ENCODE results near the gene PDE6A. TPM values are rescaled to one million over a fixed set of nuclear protein-coding genes. Genes with fewer than 3 reads are reported as not detected.

The PDE6A gene
- total RNA-seq, 1 donor from 2014 or later = 0.12 TPM

DNA sequence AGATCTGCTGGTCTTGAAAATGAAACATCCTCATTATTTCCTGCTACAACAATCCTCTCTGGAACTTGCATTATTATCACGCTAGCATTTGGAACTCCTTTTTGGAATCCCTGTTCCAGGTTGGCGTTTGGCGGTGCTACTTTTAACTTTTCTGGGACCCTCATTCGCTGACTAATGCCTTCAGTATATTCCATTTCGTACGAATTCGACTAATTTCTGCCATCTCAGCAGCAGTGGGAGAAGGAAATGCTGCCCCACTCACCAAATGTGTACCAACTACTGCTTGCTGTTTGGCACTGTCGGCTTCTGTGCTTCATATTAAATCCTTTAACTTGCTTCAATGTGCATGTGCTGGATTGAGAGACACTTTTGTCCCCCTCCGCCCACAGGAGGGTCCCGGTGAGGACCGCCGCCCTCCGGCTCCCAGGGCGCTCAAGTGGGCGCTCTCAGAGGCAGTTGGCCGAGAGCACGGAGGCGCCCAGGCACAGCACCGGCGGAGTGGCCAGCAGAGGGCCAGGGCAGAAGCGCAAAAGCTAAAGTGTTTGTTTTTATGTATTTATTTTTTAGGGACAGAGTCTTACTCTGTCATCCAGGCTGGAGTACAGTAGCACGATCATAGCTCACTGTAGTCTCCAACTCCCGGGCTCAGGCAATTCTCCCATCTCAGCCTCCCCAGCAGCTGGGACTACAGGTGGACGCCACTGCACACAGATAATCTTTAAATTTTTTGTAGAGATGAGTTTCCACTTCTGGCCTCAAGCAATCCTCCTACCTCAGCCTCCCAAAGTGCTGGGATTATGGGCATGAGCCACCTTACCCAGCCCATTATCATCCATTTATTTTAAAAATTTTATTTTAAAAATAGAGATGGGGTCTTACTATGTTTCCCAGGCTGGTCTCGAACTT, 11.9 kb downstream of the PDE6A start:
- Mint-ChIP-seq H3K27me3 (ENCODE audit: low read depth) (no peaks in the 10 kb centered on the region), H3K4me3 (ENCODE audit: unreplicated experiment) (no peak overlapping the region), H3K9me3 (ENCODE audit: low read depth) (no peaks in the 10 kb centered on the region), H3K36me3 (ENCODE audit: low read depth) (no peaks in the 10 kb centered on the region), H3K27ac (ENCODE audit: unreplicated experiment) (no peak overlapping the region), H3K4me1 (ENCODE audit: low read depth) (peaks cover 50% of the 10 kb centered on the region)
- TF ChIP-seq, protein P1, sequence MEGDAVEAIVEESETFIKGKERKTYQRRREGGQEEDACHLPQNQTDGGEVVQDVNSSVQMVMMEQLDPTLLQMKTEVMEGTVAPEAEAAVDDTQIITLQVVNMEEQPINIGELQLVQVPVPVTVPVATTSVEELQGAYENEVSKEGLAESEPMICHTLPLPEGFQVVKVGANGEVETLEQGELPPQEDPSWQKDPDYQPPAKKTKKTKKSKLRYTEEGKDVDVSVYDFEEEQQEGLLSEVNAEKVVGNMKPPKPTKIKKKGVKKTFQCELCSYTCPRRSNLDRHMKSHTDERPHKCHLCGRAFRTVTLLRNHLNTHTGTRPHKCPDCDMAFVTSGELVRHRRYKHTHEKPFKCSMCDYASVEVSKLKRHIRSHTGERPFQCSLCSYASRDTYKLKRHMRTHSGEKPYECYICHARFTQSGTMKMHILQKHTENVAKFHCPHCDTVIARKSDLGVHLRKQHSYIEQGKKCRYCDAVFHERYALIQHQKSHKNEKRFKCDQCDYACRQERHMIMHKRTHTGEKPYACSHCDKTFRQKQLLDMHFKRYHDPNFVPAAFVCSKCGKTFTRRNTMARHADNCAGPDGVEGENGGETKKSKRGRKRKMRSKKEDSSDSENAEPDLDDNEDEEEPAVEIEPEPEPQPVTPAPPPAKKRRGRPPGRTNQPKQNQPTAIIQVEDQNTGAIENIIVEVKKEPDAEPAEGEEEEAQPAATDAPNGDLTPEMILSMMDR (IDR thresholded peaks at IDR 0.05) = peak; percentile 30
- DNase-seq (ENCODE audit: low spot score) = no peak

DNA sequence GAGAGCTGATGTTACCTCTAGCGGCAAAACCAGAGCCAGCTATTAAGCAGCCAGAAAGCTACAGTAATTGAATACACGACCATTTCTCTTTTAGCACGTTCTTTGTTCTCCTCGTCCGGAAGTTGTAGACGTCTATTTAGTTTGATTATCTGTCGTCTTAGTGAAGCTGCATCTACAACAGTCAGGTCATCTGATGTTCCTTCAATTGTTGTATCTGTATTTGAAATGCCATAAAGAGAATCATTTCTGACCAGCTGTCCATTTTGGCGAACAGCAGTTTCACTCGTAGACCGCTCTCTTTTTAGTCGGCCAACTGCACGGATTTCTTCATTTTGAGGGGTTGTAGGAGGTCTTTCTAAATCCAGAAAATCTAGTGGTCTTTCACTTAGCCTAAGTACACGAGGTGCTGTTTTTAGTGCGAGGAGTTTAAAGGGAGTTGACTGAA, 12.6 kb downstream of the PDE6A start:
- Mint-ChIP-seq H3K4me1 (ENCODE audit: low read depth) (peaks cover 46% of the 10 kb centered on the region), H3K4me3 (ENCODE audit: unreplicated experiment) (no peak overlapping the region), H3K27me3 (ENCODE audit: low read depth) (no peaks in the 10 kb centered on the region), H3K36me3 (ENCODE audit: low read depth) (no peaks in the 10 kb centered on the region), H3K9me3 (ENCODE audit: low read depth) (no peaks in the 10 kb centered on the region), H3K27ac (ENCODE audit: unreplicated experiment) (no peak overlapping the region)
- TF ChIP-seq, protein P1 (IDR thresholded peaks at IDR 0.05) = no peak
- no peak for DNase-seq (ENCODE audit: low spot score)

DNA sequence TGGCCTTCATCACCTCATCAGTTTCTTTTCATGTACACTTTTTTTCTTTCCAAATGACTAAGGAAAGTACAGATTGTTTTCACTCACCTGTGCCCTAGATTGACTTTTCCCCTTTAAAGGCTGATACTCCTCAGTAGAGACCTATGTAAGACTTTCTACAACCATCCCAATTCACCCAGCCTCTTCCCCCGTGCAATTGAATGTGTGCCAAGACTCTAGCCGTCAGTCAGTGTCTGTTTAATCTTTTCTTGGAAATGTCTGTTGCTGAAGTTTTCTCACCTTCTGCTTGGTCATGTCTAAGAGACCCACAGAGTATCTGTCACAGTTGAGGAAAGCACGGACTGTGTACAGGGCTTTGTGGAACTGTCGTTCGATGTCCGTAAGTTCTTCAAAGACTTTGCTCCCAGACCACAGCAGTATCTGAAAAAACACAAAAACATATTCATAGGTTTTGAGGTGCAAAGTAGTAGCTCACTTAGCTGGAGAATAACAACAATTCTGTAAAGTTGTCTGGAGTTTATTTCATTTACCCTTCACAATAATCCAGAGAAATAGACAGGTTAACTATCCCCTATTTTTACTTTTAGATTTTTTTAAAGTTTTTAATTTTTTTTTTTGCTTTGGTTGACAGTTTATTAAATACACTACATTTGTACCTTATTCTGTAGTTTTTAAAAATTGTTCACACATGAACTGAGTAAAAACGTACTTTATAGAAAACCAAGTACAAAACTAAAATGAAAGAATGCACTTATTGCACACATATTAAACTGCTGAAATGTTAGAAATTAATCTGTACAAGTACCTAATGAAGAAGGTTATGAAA, 13.6 kb downstream of the PDE6A start:
- Mint-ChIP-seq H3K27me3 (ENCODE audit: low read depth) (no peaks in the 10 kb centered on the region), H3K4me3 (ENCODE audit: unreplicated experiment) (no peak overlapping the region), H3K27ac (ENCODE audit: unreplicated experiment) (peak overlapping the region; percentile 25), H3K4me1 (ENCODE audit: low read depth) (peaks cover 45% of the 10 kb centered on the region), H3K9me3 (ENCODE audit: low read depth) (no peaks in the 10 kb centered on the region), H3K36me3 (ENCODE audit: low read depth) (no peaks in the 10 kb centered on the region)
- TF ChIP-seq, protein P1 (IDR thresholded peaks at IDR 0.05) = no peak
- DNase-seq (ENCODE audit: low spot score) = no peak

DNA sequence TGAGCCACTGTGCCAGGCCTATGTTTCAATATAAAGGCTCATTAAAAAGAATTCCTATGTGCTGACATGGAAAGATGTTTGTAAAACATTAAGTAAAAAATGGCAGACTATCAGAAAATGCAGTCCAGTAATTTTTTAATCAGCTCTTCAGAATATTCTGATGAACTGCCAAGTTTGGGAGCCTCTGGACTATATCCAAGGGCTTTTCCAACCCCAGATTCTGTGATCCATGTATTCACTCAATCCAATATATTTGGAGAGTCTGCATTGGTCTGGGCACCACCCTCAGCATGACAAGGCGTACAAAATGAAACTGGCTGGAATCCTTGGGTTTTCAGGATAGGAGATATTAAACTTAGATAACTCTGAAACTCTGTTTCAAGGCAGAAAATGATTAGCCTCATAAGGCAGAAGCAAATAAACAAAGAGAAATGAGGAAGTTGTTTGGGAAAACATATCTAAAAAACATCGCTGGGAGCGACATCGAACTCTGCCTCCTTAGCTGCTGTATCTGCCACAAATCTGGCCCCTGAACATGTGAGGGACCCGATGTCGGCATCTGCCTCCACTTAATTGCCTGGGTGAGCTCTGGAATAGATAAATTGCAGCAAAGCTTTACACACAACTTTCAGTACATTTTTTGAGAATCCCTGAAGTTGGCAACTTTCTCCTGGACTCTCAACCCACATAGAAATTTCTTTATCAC, 14.4 kb downstream of the PDE6A start:
- Mint-ChIP-seq H3K9me3 (ENCODE audit: low read depth) (no peaks in the 10 kb centered on the region), H3K4me3 (ENCODE audit: unreplicated experiment) (no peak overlapping the region), H3K27me3 (ENCODE audit: low read depth) (no peaks in the 10 kb centered on the region), H3K27ac (ENCODE audit: unreplicated experiment) (peak overlapping the region; percentile 25), H3K36me3 (ENCODE audit: low read depth) (no peaks in the 10 kb centered on the region), H3K4me1 (ENCODE audit: low read depth) (peaks cover 37% of the 10 kb centered on the region)
- DNase-seq (ENCODE audit: low spot score) = no peak
- TF ChIP-seq, protein P1 (IDR thresholded peaks at IDR 0.05) = no peak

DNA sequence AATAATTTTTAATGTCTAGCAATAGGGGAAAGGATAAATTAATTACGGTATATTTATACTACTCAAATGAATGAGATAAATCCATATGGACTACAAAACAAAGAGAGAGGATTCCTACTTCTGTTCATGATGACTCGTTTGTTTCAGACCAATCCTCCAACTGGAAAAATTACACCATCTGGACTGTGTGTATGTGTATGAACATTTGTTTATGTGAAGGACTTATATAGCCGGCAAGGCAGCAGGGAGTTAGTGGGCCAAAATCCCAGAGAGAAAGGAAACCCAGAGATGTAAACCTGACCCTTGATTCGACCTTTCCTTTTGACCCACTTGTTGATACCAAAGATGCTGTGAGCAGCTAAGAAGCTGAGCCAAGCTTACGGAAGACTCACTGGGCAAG, 20.1 kb downstream of the PDE6A start:
- Mint-ChIP-seq H3K4me1 (ENCODE audit: low read depth) (peaks cover 48% of the 10 kb centered on the region), H3K4me3 (ENCODE audit: unreplicated experiment) (no peak overlapping the region), H3K27me3 (ENCODE audit: low read depth) (no peaks in the 10 kb centered on the region), H3K27ac (ENCODE audit: unreplicated experiment) (peak overlapping the region; percentile 11), H3K9me3 (ENCODE audit: low read depth) (no peaks in the 10 kb centered on the region), H3K36me3 (ENCODE audit: low read depth) (no peaks in the 10 kb centered on the region)
- TF ChIP-seq, protein P1 (IDR thresholded peaks at IDR 0.05) = no peak
- no peak for DNase-seq (ENCODE audit: low spot score)

All from chondrocyte (in vitro differentiated cells).